Type B pancreatic cell (in vitro differentiated cells): ENCODE measurements around the gene SERPINB10. TPM values are rescaled to one million over a fixed set of nuclear protein-coding genes. Genes with fewer than 3 reads are reported as not detected.
"Not testable (repeated sequence)": the region's sequence is repeated elsewhere in the genome, so short reads cannot be mapped to it uniquely, and the experiment has no call there.

Source experiments
- DNase-seq: peaks from one replicate; pipeline ENCODE4 v3.0.0; 2021; ENCODE audit warnings: mixed read lengths; ENCODE audit not compliant: unreplicated experiment; ENCODE audit errors: extremely low spot score
- H3K27ac Mint-ChIP-seq: 2 replicates; pipeline ENCODE4 v1.8.0; 2021; ENCODE audit warnings: mild to moderate bottlenecking, mixed read lengths
- H3K27me3 Mint-ChIP-seq: 2 replicates; pipeline ENCODE4 v1.8.0; 2021; ENCODE audit warnings: mixed read lengths
- H3K36me3 Mint-ChIP-seq: 2 replicates; pipeline ENCODE4 v1.8.0; 2021; ENCODE audit warnings: mixed read lengths
- H3K4me1 Mint-ChIP-seq: one replicate; pipeline ENCODE4 v1.8.0; 2021; ENCODE audit warnings: mixed read lengths; ENCODE audit not compliant: unreplicated experiment
- H3K4me3 Mint-ChIP-seq: 2 replicates; pipeline ENCODE4 v1.8.0; 2021; ENCODE audit warnings: mild to moderate bottlenecking, mixed read lengths
- H3K9me3 Mint-ChIP-seq: 2 replicates; pipeline ENCODE4 v1.8.0; 2021; ENCODE audit warnings: mixed read lengths
- CTCF ChIP-seq: fragments of 200-600 bp; sonication (generic); conservative IDR thresholded peaks from 2 replicates; pipeline ENCODE4 v1.5.0; 2021; ENCODE audit warnings: antibody characterized with exemption, mild to moderate bottlenecking
- total RNA-seq: library from RNA; stranded (reverse); gene quantifications from 2 replicates; pipeline ENCODE4 v1.2.1, GENCODE V29; 2021; ENCODE audit warnings: low replicate concordance

The SERPINB10 gene
- total RNA-seq, 1 donor from 2014 or later, result not detected

- DNase-seq, result no peak
- no peak for TF ChIP-seq CTCF
- Mint-ChIP-seq H3K27me3 (no peaks in the 10 kb centered on the region), H3K4me3 (no peak overlapping the region), H3K27ac (no peak overlapping the region), H3K4me1 (no peaks in the 10 kb centered on the region), H3K36me3 (no peaks in the 10 kb centered on the region), H3K9me3 (no peaks in the 10 kb centered on the region)
Observed at GRCh38 chr18:63930773-63931354, 23.1 kb downstream of the SERPINB10 start.

GRCh38 chr18:63936156-63936931 is 28.6 kb downstream of the SERPINB10 start:
- H3K9me3 Mint-ChIP-seq, result no peaks in the 10 kb centered on the region
- H3K36me3 Mint-ChIP-seq, result no peaks in the 10 kb centered on the region
- peak; percentile 82 for TF ChIP-seq CTCF
- peak; percentile 78 for DNase-seq
- no peak overlapping the region for H3K27ac Mint-ChIP-seq
- H3K4me3 Mint-ChIP-seq, result peak overlapping the region; percentile 88
- H3K4me1 Mint-ChIP-seq, result no peaks in the 10 kb centered on the region
- H3K27me3 Mint-ChIP-seq, result peaks cover 4% of the 10 kb centered on the region

- no peak for TF ChIP-seq CTCF
- Mint-ChIP-seq H3K4me1 (no peaks in the 10 kb centered on the region), H3K4me3 (no peak overlapping the region)
Observed at GRCh38 chr18:63936932-63937393, 29.2 kb downstream of the SERPINB10 start.

GRCh38 chr18:63940008-63940407 is 32.2 kb downstream of the SERPINB10 start:
- Mint-ChIP-seq H3K27ac (no peak overlapping the region), H3K9me3 (no peaks in the 10 kb centered on the region), H3K4me3 (no peak overlapping the region), H3K36me3 (no peaks in the 10 kb centered on the region), H3K4me1 (no peaks in the 10 kb centered on the region), H3K27me3 (peaks cover 10% of the 10 kb centered on the region)
- TF ChIP-seq CTCF, result no peak
- DNase-seq, result no peak

More at GRCh38 chr18:63936932-63937393, 29.2 kb downstream of the SERPINB10 start:
- Mint-ChIP-seq H3K27me3 (peaks cover 4% of the 10 kb centered on the region), H3K27ac (no peak overlapping the region), H3K9me3 (no peaks in the 10 kb centered on the region), H3K36me3 (no peaks in the 10 kb centered on the region)
- no peak for DNase-seq

- DNase-seq, H3K27me3 Mint-ChIP-seq, H3K9me3 Mint-ChIP-seq, H3K36me3 Mint-ChIP-seq, H3K4me3 Mint-ChIP-seq, H3K27ac Mint-ChIP-seq, H3K4me1 Mint-ChIP-seq: not testable (repeated sequence)
Observed at GRCh38 chr18:63940543-63941050, 32.8 kb downstream of the SERPINB10 start.
